HG02970 (cell line): ENCODE data around the gene ENDOV.

Source experiments
- ATAC-seq: cut with Tn5 transposase; IDR thresholded peaks from one replicate; pipeline ENCODE4 v1.9.1; 2021; ENCODE audit warnings: mild to moderate bottlenecking, moderate library complexity, moderate number of reproducible peaks; ENCODE audit not compliant: unreplicated experiment, low FRiP score

ENDOV gene

DNA sequence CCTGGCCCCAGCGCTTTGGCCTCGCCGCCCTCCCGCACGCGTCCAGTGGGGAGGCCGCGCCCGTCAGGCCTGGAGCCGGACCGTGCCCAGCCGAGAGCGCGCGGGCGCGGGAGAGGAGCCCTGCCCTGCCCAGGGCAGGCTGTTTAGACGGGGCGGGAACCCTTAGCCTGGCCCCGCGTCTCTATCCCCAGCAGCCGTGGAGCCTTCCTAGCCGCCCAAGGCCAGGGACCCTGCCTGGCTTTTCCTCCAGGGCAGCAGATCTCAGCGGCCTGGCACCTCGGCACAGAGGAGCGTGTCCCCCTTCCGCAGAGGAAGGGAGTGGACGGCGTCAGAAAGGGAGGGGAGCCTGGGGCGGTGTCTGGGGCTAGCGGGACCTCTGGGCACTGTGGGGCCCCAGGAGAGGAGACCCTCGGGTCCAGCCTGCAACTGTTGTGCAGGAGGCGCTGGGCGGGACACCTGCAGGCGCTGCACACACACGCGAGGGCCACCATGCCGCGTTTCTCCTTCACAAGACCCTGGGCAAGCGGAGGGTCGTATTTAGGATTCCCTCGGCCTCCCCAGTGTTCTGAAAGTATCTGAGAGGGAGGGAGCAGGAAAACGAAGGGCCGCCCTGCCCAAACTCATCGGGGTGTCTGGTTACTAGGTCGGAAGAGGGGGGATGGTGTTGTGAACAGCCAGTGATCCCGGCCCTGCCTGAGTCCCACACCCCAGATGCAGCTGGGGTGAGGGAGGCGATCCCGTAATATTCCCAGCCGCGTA is 63.7 kb downstream of the ENDOV start:
- ATAC-seq = no peak

DNA sequence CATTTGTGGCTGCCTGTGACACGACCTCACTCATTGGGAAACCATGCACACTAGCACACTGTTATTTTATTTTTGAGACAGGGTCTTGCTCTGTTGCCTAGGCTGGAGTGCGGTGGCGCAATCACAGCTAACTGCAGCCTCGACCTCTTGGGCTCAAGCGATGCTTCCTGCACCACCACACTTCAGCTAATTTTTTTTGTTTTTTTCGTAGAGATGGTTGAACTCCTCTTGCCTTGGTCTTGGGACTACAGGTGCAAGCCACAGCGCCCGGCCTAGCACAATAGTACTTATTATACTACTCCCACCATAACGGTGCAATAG is 64.2 kb downstream of the ENDOV start:
- no peak for ATAC-seq

DNA sequence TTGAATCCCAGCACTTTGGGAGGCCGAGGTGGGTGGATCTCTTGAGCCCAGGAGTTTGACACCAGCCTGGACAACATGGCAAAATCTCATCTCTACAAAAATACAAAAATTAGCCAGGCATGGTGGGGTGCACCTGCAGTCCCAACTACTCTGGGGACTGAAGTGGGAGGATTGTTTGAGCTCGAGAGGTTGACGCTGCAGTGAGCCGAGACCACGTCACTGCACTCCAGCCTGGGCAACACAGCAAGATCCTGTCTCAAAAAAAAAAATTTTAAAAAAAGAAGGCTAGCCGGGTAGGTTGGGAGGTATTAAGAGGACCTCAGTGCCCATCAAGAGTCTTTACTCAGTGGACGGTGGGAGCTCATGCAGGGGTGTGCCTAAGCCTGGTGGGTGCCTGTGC is 65.3 kb downstream of the ENDOV start:
- ATAC-seq = no peak

DNA sequence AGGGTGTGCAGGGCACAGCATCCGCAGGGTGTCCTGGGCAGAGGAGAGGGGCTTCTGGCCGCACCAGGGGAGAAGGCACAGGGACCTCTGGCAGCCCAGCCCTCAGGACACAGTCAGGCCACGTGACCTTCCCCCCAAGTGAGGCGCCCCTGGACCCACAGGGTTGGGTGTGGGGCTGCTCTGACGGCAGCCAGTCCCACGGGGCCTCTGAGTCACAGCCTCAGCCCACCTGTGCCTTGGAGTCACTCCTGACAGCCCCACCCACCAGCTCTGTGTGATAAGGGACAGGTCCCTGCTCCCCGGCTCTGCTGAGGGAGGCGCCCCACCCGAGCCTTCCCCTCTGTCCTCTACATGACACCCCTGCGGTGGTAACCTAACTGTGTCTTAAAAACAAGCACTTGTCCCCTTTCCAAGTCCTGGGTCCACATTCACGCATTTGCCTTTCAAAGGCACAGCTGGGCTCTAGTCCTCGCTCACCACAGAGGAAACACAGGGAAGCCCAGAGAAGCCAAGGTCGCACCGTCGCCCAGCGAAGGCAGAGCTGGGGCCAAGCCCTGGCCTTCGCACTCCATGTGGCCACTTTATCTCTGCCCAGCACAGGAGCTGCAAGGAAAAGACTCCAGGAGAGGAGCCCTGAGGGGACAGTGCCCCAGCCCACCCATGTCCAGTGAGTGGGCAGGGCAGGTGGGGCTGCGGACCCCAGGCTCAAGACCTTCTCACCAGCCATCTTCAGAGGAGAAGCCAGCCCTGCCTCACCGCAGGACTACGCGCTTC is 66.5 kb downstream of the ENDOV start:
- ATAC-seq = no peak

DNA sequence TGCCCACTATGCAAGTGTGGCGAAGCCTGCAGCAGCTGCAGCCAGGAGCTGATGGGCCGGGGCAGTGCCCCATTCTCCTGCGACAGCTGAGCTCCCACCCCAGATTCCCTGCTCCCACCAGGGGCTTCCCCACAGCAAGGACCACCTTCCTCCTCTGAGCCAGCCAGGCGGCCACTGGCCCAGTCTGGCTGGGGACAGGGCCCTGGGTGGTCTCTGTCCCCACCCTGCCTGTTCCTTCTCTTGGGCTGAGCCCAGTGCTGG is 67.0 kb downstream of the ENDOV start:
- no peak for ATAC-seq

DNA sequence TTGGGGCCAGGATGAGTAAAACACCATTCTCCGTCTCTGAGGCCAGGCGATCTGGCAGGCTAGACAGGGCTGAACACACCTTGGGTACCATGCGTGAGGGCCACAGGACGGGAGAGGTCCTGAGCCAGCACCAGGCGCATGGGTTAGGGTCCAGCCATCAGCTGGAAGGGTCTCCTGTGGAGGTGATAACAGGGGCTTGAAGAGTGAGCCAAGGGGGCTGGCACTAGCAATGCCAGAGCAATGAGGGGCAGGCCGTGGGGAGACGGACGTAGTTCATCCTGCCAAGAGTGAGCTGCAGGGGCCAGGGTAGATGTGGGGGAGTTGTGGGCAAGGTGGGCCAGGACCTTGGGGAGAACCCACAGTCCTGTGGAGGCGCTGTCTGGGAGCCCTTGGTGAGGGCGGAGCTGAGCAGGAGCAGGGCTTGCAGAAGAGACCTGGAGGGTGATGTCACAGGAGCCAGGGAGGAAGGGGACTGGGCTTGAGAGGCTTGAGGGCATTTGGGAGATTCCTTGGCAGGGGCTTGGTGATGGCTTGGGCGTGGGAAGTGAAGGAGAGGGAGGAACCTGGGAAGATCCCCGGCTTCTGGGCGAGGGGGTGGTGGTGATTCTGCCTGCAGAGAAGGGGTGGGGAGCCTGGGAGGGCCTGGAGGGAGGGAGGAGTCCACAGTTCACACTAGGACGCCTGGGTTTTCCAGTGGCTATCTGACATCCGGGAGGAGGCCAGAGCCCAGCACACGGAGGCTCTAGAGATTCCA is 67.8 kb downstream of the ENDOV start:
- ATAC-seq = no peak

DNA sequence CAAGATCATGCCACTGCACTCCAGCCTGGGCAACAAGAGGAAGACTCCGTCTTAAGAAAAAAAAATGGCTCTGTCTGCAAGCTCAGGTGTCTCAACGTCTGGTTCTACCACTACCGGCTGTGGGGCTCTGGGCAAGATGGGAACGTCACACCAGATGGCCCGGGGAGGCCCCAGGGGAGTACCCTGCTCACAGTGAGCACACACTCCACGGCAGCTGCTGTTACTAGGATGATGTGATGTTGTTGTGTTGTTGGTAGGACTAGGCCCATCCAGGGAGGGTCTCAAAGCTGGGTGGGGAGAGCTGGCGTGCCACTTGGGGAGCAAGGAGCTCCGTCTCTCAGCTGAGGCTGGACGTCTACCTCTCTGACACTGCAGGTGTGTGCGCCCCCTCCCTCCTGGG is 70.9 kb downstream of the ENDOV start:
- no peak for ATAC-seq

DNA sequence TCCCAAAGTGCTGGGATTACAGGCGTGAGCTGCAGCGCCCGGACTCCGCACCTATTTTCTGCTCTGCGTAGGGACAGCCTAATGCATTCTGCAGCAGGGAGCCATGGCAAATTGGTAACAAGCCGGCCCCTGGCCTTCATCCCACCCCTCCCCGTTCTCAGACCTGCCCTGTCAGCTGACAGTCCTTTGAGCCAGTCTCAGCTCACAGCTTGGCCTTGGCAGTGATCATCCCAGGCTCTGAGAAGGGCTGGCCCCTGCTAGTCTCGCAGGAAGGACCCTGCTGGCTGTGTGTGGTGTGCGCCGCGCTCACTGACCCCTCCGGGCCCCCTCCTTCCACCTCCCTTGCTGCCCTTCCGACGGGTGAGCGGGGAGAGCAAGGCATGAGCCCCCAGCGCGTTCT is 71.7 kb downstream of the ENDOV start:
- no peak for ATAC-seq

DNA sequence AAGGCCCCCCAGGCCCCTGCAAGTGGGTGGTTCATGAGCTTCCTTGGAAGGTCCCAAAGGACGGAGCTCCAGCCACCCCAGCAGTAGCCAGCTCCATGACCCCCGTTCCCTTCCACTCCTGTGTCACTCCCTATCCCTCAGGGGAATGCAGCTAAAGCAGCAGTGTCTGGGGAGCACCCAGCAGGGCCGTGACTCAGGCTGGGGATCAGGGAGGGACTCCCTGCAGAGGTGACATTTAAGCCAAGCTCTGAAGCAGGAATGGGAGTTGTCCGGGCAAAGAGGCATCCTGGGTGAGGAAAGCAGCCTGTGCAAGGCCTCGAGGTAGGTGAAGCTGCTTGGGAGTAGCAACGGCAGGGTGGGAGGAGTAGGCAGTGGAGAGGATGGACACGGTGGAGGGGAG is 72.5 kb downstream of the ENDOV start:
- ATAC-seq = no peak
